NK-92 treated with Interleukin-12 subunit alpha and Interleukin-12 subunit beta, amount 100 ng/mL, for 24 hours (cell line): Measurements from ENCODE around the gene RCOR2.

ENCODE experiments used
- DNase-seq: peaks from one replicate; lab custom pipeline; 2025; lab: John Stamatoyannopoulos, UW

RCOR2 gene

DNA sequence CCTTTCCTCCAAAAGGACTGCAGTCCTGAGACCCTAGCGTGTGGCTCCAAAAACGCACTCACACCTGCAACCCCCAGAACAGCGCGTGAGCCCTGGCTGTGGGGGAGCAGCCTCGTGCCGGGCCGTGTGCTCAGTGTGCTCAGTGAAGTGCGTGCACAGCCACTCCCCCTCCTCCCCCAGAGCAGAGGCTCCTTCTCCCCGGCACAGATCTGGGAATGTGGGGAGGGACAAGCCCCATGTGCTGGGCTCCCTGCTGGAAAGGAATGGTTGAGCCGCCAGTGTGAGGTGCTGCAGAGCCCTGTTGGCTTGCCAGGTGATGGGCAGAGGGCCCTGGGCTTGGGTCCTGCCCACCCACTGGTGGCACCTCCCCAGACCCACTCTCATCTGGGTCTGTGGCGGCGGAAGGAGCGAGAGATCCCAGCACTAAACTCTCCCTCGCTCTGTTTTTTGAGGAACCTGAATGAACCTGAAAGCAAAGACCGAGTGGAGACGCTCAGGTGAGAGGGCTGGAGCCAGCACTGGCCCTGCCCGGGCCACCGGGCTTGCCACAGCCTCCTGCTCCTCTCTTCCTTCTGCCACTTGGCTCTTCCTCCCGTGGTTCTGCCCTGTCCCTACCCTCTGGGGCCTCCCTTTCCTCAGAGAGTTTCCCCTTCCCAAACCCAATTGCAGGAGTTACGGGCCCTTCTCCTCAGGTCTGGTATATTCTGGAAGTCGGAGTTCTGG is 9.0 kb downstream of the RCOR2 start:
- no peak for DNase-seq

DNA sequence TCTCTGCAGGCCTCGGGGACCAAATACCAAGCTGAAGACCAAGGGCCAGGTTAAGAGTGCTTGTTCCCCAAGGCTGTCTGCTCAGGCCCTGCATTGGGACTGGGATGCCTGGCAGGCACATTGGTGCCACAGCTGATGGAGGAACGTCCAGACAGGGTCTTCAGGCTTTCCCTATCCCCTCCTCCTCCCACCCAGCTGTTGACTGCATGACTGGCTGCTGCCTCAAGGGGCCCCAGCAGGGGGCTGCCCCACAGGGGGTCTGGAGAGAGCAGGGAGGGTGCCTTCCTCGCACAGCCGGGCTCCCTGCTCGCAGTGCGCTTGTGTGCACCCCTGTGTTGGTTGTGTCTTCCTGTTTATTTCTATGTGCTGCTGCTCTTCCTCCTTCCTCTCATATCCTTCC is 9.9 kb downstream of the RCOR2 start:
- DNase-seq, result no peak

DNA sequence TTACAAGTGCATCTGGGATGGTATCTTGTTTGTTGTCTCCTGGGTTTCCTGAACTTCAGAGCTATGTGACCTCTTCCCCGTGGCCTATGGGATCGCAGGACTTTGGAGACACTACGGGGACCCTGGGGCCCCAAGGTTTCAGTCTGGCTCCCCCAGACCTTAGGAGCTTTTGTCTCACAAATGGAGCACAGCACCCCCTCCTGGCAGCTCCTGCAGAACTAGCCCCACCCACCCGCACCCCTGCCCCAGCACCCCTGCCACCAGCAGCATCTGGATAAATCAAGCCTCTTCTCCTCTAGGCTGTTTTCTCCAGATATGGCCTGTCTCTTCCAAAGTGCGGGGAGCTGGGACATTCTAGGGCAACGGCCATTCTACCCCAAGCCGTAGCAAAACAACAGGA is 10.4 kb downstream of the RCOR2 start:
- DNase-seq, result no peak

DNA sequence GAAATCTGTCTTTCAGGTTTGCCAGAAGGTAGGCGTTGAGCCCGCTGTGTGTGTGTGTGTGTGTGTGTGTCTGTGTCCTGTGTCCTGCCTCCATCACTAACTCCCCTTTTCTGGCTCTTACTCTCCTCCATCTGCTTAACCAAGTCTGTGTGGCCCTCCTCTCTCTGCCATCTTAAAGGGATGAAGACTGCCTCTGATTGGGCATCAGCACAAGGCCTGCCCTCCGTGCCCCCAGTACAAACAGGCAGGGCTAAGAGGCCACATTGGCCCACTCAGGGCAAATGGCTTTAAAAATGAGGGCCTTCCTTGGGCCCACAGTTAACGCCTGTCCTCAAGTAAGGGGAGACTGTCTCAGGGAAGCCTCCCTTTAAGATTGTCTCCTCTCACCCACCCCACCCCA is 10.9 kb downstream of the RCOR2 start:
- no peak for DNase-seq

DNA sequence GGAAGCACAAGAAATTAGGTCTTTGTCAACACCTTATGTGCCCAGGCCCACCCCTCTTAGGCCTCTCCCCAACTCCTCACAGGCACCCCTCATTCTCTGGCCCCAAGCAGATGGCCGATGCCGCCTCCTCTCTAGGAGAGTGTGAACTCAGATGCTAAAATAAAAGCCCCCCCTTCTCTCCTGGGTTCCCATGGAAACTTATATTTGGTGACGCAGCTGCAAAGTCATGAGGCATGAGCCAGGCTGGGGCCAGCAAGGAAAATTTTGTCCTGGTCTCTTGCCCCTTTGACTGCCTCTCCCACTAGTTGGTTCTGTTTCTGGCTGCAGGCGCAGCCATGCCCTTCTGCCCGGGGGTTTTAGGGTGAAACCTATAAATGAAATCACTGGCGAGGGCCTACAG is 11.8 kb downstream of the RCOR2 start:
- DNase-seq, result no peak

DNA sequence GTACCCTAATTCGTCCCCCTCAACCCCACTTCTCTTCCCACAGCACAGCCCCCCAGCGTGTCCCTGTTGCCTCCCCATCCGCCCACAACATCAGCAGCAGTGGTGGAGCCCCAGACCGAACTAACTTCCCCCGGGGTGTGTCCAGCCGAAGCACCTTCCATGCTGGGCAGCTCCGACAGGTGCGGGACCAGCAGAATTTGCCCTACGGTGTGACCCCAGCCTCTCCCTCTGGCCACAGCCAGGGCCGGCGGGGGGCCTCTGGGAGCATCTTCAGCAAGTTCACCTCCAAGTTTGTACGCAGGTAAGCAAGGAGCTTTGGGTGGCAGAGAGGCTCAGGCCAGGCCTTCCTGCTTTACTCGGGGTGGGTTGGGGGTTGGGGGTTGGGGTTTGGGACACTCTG is 12.2 kb downstream of the RCOR2 start:
- no peak for DNase-seq

DNA sequence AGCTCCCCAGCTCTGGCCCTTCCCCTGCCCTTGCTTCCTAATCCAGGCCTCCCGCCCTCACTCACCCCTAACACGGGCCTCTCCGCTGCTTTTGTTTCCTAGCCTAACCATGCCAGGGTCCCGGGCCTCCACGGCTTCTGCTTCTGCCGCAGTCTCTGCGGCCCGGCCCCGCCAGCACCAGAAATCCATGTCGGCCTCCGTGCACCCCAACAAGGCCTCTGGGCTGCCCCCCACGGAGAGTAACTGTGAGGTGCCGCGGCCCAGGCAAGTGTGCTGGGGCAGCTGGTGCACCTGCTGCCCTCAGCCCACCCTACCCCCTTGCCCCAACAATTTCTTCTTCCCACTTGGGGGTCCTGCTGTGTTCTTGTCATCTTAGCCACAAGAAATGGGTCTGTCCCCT is 13.1 kb downstream of the RCOR2 start:
- DNase-seq, result no peak

DNA sequence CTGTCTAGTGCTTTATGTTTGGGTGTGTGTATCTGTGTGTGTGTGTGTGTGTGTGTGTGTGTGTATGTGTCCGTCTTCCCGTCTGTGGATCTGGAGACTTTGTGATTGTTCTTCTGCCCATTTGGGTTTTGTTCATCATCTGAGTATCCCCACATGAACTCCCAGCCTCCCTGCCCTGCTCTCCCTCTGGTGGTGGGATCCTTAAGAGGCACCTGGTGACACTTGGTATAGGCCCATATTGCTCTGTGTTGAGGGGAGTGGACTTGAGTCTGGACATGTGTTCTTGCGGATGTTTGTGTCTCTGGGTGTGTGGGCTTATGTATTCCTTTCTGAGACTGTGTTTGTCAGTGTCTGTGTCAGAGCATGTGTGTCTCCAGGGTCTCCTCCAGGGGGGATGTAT is 15.3 kb downstream of the RCOR2 start:
- no peak for DNase-seq

DNA sequence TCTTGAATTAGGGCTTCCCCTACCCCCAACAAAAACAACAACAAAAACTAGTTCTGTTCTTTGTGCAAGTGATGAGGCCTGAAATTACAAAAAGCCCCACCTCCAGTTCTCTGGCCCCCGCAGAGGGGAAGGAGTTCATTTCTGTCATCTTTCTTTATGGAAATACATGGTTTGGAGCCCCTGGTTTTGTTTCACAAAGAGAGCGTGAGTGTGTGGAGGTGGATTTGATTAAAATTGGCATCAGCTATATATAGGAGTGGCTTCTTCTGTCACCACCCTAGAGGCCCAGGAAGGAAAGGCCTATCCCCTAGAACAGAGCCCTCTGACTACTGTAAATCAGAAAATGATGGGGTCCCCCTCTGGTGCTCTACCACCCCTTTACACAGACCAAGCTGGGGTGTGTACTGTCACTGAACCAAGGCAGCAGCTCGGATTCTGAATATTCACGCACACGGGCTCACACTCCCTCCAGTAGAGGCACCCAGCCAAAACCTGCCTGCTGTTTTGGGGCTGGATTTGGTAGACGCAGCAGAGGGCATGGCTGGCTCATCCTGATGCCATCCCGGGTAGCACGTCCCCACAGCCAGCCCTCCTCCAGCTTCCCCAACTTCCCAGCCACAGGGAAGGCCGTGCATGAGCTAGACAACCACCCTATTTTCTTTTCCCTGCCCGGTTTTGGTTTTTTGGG is 19.4 kb downstream of the RCOR2 start:
- no peak for DNase-seq

DNA sequence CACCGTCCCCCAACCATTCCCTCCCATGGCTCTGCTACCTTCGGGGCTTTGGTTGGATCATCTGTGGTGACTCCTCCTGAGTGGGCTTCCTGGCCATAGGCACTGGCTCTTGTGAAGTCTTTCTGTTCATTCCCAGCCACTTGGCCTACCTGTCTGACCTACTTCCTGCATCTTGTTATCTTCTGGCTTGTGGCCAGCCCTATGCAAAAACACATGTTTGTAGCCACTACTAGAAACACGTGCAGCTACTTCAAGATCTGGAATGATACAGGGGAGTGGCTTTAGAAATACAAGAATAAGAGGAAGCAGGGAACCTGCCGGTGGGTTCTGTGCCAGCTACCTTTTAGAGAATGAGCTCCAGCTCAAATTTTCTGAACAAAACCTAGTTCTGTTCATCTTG is 20.9 kb downstream of the RCOR2 start:
- no peak for DNase-seq

DNA sequence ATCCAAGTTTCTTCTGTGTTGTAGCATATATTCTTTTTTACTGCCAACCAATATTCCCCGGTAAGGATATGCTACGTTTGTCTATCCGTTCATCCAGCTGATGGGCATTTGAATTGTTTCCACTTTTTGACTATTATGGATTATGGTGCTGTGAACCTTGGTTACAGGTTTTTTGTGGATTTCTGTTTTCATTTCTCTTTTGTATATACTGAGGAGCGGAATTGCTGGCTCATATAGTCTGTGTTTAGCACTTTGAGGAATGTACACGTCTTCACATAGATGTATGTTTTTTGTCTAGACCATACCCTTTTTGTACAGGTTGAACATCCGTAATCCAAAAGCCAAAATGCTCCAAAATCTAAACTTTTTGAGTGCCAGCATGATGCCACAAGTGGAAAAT is 23.6 kb downstream of the RCOR2 start:
- DNase-seq, result no peak

DNA sequence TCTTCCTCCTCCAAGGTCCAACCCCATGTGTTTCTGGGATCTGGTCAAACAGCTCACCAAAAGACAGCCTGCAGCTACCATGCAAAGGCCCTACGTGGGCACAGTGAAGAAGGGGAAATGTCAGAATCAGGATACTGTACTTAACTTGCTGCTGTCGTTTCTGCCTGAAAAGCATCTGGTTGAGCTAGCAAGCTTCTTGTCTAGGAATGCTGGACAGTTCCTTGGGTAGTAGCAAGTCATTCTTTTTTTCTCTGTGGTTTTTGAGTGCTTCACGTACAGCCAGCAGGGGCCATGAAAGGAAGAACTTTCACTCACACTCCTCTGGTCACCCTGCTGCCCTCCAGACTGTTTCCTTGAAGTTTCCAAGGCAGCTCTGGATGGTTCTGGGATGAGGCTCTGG is 24.7 kb downstream of the RCOR2 start:
- no peak for DNase-seq

DNA sequence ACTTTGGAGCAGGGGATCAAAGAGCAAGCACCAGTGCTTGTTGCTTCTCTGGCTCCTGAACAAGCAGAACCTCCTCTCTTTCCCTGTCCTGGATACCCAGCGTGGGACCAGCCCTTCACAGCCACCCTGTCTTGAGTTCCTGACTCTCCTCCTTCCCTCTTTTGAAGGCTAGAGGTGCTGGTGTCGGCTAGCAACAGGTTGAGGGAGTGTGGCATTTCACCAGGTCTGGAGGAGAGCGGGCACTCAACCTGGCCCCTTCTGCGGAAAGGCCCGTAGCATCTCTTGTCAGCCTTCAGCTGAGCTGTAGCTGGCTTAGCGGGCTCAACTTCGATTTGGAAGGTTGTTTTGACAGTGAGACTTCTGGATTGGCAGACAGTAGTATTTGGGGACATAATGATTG is 26.6 kb downstream of the RCOR2 start:
- no peak for DNase-seq

DNA sequence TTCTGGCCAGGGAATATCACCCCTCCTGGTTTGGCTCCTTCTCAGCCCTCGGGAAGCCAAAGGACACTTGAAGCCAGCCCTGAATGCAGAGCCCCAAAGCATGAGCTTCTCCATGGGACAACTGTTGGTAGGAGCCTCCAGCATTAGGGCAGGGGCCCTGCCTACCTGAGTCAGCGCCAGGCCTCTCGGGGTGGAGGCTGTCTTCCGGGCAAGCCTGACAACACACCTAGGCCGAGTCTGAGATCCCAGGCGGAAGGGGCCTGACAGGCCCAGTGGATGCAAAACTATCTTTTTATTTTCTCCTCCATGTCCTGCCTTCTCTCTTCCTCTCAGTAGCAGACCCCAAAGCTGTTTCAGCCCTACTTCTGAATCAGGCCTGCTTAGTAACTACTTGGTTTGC is 27.6 kb downstream of the RCOR2 start:
- no peak for DNase-seq

DNA sequence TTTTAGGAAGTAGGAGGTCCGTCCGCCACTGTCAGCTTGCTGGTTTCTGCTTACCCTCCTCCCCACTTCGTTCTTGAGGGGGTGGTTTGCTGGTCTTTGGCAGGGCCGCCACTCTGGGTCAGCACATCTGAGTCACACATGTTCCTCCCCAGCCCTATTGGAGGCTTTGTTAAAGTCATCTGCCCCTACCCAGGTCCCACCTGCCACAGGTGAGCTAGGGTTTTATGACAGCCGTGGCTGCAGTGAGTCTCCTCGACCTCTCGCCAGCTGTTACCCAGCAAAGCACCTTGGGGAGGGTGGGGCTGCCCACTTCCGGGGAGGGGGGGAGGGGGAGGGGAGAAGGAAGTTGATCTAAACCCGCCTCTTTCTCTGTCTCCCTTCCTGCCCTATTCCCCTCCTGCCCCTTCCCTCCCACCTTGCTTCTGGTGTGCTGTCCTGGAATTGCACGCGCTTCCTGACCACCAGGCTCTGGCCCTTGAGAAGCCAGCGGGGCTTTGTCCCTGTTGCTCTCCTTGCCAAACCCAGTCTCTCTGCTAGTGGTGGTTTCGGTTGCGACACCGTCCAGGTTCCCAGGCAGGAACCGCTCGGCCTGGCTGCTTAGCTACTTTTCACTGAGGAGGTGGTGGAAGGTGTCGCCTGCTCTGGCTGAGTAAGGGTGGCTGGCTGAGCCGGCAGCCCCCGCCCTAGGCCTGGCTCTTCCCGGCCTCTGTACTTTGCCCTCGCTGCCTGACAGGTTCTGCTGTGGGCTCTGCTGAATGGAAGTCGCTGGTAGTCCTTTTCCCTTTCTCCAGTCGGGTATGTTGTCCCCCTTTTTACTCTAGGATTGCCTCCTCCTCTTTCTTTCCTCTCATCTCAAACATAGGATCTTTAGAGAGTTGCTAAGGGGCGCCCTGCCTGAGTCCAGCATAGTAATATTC is 28.5 kb downstream of the RCOR2 start:
- peak; percentile 71 for DNase-seq

DNA sequence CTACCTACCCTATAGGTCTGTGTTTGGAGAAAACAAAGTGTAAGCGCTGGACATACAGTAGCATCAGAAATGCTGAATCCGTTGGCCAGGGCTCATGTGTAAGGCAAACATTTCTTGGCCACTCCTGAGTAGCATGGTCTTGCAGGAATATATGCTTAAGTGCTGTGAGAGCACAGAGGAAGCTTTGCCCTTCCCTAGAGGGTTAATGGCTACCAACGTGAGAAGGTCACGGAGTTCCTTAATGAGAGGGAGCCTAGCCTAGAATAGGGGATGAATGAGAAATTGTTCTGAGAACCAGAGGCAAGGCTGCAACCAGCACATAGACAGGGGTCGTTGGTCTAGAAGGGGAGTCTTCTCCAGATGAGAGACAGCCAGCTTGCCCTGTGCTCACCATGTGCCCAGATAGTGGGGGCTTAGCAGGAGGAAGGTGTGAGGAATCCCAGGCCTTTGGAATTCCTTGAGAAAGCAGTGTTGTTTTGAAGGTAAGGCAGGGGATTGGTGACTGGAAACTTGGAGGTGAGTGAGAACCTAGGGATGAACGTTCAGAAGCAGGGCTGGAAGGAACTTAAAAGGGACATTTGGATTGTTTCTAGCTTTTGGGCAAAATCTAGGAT is 29.5 kb downstream of the RCOR2 start:
- DNase-seq, result no peak

DNA sequence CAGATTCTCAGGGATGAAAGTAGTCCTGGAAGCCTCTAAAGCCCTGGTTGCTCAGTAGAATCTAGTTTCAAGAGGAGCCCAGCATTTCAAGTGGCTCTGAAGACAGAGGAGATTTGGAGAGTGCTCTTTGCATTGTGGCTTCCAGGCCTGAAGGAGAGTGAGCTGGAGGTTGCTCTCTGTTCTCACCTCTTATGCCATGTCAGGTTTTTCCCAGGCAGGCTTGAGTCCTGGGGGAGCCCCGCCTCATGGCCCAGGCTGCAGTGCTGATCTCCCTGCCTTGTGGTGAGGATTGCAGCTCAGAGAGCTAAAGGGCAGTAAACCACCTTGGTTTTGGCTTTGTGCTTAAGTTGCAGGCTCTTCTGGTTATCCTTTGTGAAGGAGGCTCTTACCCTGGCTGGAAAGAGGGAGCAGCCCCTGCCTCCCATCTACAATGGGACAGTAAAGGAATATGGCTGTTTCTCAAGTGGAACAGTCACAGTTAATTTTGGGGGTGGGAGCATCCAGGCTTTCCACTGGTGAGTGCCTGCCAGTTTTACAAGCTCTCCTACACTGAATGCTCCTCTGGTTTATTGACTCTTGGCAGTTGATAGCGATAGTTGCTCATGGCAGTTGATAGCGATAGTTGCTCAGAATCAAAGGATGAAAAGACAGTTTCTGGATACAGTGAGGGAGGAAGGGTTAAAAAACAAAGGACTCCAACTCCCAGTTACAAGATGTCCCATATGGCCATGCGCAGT is 32.6 kb downstream of the RCOR2 start:
- no peak for DNase-seq

DNA sequence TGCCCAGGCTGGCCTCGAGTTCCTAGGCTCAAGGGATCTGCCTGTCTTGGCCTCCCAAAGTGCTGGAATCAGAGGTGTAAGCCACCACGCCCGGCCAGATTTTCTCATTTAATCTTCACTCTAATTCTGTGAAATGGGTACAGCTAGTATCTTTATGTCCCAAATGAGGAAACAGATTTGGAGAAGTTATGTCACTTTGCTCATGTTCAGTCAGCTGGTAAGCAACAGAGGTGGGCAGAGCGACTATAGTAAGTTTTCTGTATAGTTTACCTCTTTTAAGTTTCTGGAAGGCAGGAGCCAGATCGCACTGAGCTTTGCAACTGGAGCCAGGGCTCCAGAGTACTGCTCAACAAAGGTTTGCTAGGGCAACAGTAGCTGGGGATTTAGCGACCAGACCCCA is 33.2 kb downstream of the RCOR2 start:
- no peak for DNase-seq

DNA sequence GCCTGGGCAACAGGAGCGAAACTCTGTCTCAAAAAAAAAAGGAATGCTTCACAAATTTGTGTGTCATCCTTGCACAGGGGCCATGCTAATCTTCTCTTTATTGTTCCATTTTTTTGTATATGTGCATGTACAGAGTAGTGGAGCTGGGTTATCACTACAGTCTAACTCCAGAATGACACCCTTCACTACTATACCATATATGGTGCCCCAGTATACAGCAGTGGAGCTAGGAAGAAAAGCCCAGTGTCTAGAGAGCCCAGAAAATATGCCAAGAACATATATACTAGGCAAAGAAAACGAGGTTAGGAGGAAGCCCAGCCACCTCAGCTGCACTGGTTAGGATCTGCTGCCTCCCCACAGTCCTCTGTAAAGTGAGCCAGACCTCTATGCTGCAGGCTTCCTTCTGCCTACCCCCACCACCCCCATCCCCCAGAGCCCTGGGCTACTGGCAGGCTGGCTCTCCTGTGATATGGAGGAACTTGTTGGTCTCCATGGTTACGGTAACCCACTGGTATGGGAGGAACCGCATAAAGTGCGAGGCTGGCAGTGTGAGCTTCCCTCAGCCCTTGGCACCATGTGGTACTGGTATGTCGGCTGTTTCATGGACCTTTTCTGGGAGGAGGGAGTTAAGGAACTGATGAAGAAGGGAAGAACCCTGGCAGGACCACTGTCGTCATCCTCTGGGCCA is 34.3 kb downstream of the RCOR2 start:
- DNase-seq, result no peak

DNA sequence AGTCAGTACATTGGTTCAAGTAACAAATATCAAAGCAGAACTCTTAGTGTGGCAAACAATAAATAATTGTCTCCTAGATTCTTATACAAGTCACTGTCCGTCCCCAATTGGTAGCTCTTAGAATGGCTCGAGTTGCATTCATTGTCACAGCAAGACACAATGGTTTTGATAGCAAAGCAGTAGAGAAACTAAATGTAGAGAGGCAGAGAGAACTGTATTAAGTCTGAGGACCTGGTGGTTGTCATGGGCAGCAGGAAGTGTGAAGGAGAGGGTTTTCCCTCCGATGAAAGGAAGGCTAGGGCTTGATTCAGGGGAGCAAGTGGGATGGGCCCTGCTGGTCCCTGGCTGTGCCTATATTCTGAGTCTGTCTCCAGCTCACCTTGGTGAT is 36.6 kb downstream of the RCOR2 start:
- DNase-seq, result no peak
